GM18867 (cell line): Measurements from ENCODE around the gene APEH.

ENCODE experiments used
- ATAC-seq: cut with Tn5 transposase; IDR thresholded peaks from one replicate; pipeline ENCODE4 v1.9.1; 2021; ENCODE audit warnings: mild to moderate bottlenecking, moderate library complexity; ENCODE audit not compliant: unreplicated experiment

Gene APEH

DNA sequence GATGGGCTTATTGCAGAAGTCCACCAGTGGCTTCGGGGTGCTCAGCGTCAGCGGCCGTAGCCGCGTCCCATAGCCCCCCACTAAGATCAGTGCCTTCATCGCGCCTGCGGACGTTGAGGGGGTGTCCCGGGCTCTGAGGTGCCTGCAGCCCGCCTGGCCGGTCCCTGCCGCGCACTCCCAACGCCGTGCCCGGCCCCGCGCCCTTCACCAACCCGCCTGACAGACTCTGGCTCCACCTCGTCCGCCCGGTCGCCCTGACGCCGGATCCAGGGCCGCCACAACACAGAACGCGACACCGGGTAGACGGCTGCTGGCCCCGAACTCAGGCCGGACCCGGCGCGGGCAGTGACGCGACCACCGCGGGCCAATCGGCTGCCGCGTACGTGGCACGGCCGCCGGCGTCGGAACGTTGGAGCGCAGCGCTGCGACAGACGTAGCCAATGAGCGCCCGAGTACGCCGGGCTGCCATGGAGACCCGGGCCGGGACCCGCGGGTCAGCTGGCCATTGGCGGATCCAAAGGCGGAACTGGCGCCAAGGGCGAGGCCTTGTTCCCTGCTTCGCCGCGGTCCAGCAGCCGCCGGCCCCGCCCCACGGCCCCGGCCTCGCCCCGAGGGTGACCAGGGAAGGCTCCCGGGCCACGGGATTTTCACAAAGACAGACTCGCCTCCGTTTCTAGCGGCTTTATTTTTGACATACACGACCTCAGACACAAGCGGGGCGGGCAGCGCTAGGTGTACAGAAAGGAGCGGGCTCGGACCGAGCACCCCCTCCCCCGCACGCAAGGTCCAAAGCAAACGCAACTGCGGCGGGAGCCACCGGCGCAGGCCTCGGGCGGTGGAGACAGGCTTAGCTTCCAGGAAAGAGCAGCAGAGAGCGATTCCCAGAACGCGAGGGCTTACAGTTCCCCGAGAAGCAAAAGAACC lies 49.7 kb downstream of the APEH start, which contains the start of gene GMPPB:
GMPPB (minus strand) TSS at position 324 of the 924 bp plus-strand sequence; CDS start at position 99, 225 bp downstream.
- ATAC-seq = peak; percentile 83

DNA sequence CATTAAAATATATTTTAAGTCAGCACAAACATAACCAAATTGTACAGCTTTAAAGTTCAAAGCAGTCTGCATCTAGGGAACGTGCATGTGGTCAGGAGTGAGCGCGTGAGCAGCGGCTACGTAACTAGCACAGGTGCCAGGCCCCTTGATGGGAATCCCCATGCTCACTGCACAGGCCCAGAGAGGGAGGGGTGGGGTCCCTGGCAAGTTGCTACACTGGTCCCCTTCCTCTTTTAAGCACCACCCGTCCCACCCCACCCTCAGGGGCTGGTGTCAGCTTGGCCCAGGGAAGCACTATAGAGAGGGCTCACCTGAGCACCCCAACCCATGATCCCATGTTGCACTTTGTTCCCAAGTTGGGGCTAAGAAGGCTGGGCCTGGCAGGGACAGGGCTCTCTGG lies 50.4 kb downstream of the APEH start:
- ATAC-seq = no peak

DNA sequence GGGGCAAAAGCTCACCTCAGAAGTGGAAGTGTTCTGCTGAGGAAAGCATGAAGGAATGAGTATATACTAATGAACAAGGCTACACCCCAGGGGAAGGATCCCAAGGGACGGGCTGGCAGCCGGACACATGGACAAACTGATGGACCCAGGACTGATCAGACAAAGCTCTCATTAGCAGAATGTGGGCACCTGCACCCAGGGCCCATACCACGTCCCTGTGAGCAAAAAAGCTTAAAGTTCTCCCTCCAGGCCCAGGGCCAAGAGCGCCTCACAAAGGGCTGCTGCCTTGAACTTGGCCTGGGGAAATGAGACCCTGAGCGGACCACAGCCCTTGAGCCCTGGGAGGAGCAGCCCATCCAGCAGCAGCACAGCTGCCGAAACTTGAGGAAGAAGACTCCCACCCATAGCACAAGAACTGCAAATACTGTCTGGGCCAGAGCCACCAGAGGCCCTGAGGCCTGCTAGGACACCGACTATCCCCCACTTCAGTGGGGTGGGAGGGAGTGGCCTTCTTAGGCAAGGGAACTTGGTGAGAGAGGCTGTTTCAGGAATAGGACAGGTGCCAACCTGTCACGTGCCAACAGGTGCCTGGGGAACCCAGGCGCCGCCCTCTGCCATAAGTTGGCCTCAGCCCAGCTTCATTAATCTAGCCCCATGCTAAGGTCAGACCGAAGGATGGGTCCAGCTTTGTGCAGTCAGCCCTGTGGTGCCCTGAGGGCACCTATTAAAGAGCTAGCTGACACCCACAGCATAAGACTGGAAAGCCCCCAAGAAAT lies 51.9 kb downstream of the APEH start:
- ATAC-seq = no peak

DNA sequence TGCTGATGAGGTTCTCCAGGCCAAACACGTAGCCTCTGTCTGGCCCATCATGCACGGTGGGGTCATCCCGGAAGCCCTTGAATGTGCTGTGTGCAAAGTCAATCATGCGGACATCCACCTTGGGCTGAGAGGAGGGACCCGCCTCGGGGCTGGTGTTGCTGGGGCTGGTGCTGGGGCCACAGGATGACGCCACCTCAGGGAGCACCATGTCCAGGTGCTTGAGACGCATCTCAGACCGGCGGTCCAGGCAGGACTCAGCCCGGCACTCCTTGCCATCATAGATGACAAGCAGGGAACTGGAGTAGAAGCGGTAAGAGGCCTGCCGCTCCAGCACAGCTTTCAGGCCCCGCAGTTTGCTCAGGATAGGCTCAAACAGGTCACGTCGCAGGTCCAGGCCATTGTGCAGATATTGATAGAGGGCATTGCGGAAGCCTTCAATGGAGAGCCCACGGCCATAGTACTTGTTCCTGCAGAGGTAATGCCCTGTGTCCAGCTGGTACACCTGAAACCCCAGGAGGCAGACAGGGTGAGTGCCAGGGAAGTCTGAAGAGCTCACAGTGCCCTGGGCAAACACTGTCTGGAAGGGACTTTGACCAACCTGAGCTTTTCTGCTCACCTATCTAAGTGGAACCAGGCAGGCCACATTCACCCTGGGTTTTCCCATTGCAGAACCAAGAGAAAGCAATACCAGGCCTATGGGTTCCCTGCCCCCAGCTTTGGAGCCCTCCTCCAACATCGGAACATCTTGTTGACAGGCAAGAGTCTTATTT lies 53.2 kb downstream of the APEH start:
- no peak for ATAC-seq

DNA sequence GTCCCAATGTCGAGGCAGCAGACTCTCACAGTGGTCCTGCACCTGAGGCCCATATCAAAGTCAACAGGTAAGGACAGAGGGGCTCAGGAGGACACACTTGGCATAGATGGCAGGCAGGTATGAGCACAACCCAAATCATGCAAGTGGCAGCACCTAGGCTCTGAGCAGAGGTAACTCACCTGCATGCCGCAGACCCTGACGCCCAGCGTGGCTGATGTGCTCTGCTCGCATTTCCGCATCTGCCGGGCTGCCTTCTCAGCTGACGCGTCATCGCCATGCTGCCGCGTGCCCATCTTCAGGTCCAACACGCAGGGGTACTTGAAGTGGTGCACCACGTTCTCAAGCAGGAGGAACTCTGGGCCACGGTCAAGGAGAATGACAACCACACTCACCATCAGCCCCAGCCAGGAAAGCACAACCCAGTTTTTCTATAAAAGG lies 53.8 kb downstream of the APEH start:
- ATAC-seq = no peak

DNA sequence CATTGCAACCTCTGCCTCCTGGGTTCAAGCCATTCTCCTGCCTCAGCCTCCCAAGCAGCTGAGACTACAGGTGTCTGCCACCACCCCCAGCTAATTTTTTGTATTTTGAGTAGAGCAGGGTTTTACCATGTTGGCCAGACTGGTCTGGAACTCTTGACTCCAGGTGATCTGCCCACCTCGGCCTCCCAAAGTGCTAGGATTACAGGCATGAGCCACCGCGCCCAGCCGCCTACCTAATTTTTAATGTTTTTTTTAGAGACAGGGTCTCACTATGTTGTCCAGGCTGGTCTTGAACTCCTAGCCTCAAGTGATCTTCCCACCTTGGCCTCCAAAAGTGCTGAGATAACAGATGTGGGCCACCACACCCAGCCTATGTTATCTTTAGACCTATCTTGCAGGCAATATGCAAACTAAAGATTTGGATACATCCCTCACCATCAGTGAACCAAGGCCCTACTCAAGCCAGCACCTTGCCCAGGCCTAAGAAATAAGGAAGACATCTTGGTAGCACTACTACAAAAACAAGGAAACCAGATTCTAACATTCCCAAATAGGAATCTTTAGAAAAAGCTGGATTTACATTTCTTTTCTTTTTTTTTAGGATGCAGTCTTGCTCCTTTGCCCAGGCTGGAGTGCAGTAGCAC lies 55.9 kb downstream of the APEH start:
- no peak for ATAC-seq

GRCh38 chr3:49732597-49732996 lies 58.4 kb downstream of the APEH start:
- ATAC-seq = no peak

- ATAC-seq = no peak
These were observed 59.4 kb downstream of the APEH start for GRCh38 chr3:49733551-49733950.
